HG02623 (cell line): ENCODE measurements around the gene TNFAIP8L2.

Source experiments
- ATAC-seq: cut with Tn5 transposase; IDR thresholded peaks from one replicate; pipeline ENCODE4 v1.9.1; 2021; ENCODE audit warnings: moderate library complexity; ENCODE audit not compliant: unreplicated experiment

The TNFAIP8L2 gene

DNA sequence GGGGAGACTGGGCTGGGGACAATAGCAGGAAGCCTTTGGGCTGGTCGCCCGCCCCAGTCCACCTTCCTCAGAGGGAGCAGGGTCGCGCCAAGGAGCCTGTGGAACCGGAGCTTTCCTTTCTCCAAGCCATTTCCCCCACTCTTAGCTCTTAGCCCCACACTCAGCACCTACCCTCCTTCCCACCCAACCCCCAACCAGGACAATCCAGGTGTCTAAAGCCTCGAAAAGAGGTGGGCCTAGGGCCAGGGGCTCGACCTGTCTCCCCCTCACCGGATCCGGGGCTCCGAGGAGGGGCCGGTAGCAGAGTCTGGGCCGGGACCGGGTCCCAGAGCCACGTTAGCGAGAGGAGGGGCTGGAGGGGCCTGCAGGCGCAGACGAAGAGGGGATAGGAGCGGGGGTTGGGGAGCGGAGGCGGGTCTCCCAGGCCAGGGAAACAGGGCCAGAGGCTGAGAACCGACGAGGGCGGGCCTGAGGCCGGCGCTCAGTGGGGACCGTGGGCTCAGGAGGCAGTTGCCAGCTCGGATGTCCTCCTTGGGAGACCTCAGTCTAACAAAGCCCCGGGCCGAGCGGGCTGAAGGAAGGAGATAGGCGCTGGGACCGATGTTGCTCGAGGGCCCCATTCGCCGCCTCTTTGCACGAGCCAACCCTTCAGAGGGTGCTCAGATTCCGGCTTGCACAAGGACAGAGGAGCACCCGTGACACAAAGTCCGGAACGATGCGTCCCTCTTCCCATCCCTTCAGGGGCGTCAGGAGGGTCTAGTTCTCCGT is 11.0 kb upstream of the TNFAIP8L2 start:
- ATAC-seq: no peak

DNA sequence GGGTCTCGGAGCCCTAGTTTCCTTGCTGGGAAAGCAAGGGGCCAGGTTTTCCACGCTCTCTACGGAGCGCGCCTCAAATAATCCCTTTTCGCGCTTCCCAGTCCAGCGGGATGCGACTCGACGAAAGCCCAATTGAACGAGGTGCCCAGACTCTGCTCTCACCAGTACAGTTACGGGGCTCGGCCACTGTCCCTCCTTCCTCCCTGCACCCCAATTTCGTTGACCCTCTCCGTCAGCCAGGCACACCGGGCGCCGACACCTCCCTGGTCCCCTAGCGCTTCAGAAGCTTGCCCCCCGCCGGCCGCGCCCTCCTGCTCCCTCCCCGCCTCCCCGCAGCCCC is 10.4 kb upstream of the TNFAIP8L2 start:
- ATAC-seq: no peak

DNA sequence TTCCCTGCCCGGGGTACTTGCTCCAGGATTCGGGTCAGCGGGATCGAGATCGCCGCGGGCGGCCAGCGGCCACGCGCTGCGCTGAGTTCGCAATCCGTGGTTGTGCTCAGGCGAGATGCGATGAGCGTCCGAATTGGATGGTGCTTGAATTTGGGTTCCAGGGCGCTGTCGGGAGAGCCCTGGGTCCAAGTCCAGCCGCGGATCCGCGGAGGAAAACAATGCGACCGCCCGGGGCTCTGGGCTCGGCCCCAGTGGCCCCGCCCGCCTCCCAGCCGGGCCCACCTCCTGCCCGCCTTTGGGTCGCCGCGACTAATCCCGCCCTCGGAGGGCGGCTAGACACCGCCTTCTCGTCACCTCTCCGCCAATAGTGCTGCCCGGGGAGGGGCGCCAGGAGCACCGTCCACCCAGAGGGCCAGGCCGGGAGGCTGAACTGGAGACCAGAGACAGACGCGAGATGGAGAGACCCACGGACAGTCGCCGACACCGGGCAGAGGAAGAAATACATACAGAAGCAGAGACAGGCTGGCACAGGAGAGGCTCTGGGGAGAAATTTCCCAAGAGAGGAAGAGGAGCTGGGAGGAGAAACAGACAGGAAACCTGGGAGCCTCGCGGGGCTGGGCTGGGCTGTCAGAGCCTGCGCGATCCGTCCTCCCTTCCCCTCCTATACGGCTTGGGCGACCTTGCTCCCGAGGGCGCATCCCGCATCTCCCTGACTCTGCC is 9.9 kb upstream of the TNFAIP8L2 start, which contains the start of gene SEMA6C:
SEMA6C (minus strand) TSS at position 220 of the 720 bp plus-strand sequence. CDS start 4,010 bp downstream, outside the sequence.
- ATAC-seq: peak; percentile 97

DNA sequence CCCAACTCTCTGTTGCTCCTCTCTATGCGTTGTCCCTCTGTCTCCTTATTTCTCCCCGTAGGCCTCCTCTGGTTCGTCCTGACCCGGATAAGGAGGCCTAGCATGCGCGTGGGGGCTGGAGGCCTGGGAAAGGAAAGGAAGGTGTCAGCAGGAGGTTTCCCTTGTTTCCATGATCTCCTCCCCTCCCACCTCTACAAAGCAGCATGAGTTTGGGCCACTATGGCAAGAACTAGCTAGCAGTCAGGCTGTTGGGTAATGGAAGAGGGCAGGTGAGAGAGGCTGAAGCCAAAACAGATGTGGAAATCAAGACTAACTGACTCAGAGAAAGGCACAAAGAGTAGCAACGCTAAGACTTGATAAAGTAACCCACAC is 9.3 kb upstream of the TNFAIP8L2 start:
- ATAC-seq: no peak

DNA sequence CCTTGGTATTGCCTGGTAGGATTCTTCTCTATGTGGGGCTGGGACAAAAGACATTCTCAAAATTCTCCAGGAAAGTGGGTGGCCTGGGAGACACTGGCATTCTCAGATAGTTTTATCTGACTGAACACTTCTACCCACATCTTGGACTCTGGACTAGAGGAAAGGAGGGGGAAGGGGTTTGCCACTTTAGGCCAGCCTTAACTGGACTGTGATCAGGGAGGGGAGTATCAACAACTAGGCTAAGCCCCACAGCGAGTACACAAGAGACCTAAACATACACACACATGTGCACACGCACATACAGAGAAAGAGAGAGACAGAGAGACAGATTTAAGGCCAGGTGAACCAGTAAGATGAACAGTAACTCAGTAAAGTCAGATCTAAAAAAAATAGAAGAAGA is 8.8 kb upstream of the TNFAIP8L2 start:
- no peak for ATAC-seq

DNA sequence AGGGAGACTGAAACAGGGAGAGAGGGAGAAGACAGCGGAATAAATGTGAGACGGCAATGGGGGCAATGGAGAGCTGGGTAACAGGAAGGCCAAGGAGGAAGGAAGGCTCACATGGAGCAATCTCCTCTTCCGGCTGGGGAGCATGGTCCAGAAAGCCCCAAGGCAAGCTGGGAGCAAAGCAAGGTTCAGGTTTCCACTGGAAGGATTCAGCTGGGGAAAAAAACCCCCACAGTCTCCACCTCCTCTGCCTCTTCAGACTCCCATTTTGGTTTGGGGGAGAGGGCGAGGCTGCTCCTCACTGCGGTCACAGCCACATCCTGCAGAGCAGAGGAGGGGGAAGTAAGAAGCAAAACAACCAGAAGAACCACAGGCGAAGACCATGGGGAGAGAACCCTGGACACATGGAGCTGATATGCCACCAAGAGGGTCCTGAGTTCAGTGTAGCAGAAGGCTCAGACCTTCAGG is 650 bp downstream of the TNFAIP8L2 start:
- no peak for ATAC-seq

DNA sequence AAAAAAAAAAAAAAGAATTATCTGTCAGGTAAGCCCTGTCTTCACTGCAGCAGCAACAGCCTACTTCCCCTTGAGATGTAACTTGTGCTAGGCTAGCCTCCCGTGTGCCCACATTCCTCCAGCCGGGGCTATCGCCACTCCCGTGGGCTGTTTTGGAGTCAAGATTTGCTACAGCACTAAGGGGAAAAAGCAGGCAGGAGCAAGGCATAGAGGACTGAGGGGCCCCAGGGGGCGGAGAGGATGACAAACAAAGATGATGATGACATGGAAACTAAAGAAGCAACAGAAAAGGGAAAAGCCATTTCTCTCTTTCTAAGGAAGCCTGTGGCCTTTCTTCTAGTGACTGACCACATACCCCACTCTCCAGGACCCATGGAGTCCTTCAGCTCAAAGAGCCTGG is 1.9 kb downstream of the TNFAIP8L2 start:
- no peak for ATAC-seq

DNA sequence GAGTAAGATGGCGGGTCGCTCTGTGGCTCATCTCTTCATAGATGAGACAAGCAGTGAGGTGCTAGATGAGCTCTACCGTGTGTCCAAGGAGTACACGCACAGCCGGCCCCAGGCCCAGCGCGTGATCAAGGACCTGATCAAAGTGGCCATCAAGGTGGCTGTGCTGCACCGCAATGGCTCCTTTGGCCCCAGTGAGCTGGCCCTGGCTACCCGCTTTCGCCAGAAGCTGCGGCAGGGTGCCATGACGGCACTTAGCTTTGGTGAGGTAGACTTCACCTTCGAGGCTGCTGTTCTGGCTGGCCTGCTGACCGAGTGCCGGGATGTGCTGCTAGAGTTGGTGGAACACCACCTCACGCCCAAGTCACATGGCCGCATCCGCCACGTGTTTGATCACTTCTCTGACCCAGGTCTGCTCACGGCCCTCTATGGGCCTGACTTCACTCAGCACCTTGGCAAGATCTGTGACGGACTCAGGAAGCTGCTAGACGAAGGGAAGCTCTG is 2.4 kb downstream of the TNFAIP8L2 start:
- no peak for ATAC-seq

DNA sequence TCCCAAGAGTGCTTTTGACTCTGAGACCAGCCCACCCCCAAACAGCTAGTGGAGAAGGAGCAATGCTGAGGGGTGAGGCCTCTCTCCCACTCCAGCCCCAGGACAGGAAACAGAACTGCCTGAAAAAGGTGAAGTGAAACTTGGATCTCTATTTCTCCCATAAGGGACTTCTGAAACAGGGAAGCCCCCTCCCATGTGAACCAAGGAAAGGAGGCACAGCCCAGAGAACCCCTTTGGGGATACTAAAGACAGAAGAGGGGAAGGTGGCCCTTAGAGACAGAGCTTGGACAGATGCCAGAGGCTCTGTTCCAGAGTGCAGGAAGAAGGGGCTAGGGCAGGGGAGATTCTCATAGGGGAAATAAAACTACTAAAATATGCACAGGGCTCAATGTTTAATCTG is 2.9 kb downstream of the TNFAIP8L2 start:
- no peak for ATAC-seq

DNA sequence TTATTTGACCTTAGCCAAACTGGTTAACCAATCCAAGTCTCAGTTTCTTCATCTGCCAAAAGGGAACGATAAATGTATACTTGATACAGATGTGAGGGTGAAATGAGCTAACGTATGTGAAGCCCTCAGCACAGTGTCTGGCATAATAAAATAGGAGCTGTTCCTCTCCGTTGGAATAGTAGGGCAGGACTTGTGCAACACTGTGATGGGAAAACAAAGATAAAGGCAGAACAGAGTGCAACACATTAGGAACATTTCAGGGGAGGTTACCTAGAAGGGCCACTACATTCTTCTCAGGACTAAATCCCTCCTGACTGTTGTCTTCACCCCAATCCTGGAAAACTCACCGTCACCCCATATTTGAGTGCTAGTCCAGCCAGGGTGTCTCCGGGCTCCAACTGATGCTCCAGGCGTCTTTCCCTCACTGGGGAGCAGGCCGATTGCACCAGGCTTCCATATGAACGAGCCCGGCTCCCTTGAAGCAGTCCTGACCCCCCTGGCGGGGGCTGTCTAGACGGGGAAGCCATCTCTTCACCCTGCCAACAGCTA is 8.4 kb downstream of the TNFAIP8L2 start:
- no peak for ATAC-seq

DNA sequence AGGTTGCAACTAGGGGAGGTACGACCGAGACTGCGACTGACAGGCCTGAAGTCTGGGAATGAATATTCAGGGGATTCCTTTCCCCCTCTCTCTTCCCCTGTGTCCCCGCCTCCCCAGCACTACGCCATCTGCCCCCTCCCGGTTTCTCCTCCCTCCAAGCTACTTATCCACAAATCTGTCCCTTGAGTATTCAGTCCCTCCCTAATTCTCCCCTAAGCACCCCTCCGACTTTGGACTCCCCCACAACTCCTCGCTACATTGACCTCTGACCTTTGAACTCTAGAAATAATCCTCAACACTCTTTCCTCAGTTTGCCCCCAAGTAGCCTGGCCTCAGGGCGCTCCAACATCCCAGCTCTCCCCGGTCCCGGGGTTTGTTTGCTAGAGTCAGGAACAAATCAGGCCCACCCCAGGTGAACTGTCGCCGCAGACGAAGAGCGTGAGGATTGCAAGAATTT is 8.9 kb downstream of the TNFAIP8L2 start:
- no peak for ATAC-seq

DNA sequence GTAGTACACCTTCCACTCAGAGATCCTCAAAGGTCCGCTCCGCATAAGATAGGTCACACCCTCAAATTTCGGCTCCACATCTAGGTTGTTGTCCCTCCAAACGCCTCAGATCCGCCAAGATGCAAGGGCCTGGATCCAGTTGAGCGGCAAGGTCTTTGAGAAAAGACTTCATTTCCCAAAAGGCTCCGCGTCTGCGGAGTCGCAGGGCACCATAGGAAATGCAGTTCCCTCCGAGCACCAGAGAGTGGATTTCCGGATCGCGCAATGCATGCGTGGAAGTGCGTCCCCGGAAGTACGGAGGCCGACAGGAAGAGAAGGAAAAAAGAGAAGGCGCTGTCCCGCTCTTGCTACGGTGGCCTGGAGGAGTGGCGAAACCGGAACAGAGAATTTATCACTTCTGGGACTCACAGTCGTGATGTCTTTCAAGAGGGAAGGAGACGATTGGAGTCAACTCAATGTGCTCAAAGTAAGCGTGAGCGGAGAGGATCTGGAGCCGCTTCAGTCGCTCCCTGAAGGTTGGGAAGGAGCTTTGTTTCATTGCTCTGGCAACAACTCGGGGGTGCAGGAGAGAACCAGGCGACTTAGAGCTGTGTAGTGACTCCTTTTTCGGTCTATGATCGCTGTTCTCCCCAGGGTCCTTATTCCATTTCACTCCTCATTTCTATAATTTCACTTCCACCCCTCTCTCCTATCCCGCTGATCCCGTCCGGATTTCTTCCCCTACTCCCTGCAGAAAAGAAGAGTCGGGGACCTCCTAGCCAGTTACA is 9.5 kb downstream of the TNFAIP8L2 start, which contains the start of the genes LYSMD1 and SCNM1:
LYSMD1 (minus strand) TSS at position 165 of the 767 bp plus-strand sequence. CDS start 644 bp downstream, outside the sequence.
SCNM1 (plus strand) TSS at position 407 of the 767 bp plus-strand sequence; CDS start at position 416, 9 bp downstream.
- peak; percentile 79 for ATAC-seq

DNA sequence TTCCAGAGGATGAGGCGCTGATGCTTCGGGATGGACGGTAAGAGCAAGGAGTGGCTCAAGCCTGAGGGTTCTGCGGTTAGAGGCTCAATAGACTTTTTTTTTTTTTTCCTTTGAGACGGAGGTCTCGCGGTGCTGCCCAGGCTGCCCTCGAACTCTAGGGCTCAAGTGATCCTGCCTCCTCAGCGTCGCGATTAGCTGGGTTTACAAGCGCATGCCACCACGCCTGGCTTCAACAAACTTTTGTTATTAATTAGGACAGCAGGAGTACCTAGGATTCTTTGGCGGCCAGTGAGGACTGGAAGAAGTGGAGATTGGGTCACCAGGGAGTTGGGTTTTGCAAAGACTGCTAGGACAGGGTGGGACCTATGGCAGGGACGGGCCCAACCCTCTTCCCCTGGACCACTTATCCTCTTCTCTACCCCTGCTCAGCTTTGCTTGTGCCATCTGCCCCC is 10.1 kb downstream of the TNFAIP8L2 start:
- ATAC-seq: no peak

DNA sequence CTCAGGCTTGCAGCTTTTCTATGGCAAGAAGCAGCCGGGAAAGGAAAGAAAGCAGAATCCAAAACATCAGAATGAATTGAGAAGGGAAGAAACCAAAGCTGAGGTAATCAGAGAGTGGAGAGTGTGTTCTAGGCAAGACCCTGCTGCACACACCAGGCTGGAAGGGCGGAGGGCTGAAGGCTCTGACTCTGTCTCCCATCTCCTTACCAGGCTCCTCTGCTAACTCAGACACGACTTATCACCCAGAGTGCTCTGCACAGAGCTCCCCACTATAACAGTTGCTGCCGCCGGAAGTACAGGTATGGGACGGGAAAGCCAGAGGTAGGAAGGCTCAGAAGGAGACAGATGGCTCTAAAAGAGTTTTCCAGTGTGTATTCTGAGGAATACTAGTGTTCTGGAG is 10.7 kb downstream of the TNFAIP8L2 start:
- ATAC-seq: no peak

DNA sequence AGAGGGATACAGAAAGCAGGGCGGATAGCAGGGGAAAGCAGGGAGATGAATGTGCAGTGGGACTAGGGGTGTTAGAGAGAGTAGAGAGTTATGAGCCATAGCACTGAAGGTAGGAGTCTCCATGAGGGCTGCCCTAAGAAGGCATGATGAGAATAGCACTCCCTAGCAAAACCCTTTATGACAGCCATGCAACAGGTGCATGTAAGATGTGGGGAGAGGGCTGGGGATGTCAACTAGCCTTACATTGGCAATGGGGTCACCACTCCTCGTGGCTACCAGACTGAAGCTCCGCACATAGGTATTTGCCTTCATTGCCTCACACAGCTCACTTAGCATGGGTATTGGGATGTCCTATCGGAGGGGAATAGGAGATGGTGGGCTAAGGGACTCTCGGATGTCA is 14.7 kb downstream of the TNFAIP8L2 start:
- ATAC-seq: no peak

DNA sequence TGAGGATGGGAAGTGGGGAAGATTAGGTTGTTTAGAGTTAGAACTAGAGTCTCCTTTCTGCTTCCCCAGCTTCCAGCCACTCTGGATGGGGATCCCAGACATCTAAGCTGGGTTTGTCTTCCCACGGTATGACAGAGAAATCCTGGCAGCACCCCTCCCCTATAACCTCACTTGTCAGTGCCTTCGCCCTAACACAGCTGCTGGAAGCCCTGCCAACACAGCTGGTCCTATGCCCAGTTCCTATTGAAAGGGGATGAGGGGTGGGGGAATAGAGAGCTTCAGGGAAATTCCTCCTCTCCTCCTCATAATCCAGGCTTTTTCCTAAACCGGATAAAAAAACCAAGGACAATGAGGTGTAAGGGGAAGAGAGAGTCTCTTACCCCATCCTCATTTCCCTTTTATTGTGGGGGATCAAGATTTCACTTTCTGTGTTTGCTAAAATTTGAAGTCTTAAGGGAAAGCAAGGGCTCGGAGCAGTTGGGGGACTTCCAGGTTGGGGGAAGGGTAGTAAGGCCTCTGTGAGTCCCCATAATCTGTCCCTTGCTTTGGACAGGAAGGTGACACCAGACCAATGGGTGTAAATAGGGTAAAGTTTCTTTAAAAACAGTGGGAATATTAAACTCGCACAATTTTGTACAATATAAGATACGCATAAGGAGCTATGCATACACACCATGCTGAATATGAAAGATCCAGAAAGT is 18.7 kb downstream of the TNFAIP8L2 start:
- ATAC-seq: no peak

DNA sequence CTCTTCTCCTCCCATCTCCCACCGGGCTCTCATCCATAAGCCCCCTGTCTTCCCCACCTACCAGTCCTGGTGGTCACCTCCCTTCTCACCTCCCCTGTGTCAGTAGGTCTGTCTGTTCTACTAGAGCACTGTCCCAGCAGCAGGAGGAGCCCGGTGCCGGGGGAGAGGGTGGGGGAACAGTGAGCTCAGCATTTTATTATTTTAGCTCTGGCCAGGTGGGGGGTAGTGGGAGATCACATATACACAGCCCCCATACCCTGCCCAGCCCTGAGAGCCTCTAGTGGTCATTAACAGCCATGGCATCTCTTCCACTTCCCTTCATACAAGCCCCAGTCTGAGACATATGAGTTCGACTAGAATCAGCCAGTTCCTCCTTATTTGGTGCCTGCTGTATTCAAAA is 19.4 kb downstream of the TNFAIP8L2 start, which contains the start of gene TMOD4:
TMOD4 (minus strand) TSS at position 119 of the 400 bp plus-strand sequence. CDS start 1,106 bp downstream, outside the sequence.
- no peak for ATAC-seq

DNA sequence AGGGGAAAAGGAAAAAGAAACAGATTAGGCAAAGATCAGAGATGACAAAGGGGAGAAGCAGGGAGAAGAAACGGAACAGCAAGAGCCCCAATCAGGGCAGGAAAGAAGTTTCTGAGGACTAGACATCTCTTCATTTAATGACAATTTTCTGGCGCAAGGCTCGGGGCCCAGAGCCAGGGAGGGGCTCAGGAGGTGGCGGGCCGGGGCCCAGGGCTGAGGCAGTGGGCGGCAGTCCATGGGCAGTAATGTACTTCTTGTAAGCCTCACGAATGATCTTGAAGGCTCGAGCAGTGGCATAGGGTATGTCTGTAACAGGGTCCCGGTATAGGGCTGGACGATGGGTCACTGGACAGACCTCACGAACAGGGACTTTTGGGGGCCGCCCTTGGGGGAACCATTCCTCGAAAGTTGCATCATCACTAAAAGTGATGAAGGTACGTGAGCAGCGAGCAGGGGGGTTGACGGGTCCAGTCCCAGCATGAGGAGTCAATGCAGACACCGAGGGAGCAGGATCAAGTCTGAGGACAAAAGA is 20.1 kb downstream of the TNFAIP8L2 start:
- no peak for ATAC-seq

DNA sequence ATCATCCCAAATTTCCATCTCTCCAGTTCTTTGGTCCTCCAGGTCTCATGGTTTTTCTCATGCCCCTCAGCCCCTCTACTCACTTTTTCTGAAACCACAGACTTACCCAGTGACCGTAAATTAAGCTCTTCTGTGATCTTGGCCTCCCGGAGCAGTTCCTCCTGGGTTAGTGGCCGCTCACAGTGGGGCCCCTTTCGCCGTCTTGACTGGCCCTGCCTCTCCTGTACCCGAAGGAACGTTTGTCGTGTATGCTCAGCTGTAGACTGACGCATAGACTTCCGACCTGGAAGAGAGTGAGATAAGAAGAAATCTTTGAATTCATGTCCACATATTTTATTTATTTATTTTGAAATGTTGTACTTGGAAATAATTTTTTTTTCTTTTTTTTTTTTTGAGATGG is 27.8 kb downstream of the TNFAIP8L2 start:
- no peak for ATAC-seq

DNA sequence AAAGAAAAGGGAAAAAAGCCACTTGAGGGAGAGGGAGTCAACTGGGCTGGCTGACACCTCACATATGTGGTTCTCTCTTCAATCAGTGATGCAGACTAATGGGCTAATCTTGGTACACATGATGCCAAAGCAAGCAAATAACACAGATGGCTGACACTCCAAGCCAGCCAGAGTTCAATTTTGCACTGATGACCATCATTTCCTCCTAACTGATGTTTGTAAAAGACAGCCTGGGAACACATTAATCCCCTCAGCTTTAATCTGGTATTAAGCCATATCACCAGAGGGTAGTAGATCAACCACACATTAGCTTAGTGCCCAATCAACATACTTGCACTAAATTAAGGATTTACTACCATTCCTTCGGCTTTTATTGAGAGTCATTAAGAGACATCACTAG is 30.8 kb downstream of the TNFAIP8L2 start:
- no peak for ATAC-seq
